Epithelial cell of prostate (primary cell): ENCODE data around the gene TOMT.

ENCODE experiments used
- DNase-seq: peaks from one replicate; pipeline ENCODE4 v3.0.0-alpha.2; 2011; ENCODE audit warnings: low read depth, low spot score
- H3K27ac ChIP-seq: fragments of 450-650 bp; 2 replicates; pipeline ENCODE4 v1.5.1; 2017; ENCODE audit warnings: mild to moderate bottlenecking

TOMT gene

DNA sequence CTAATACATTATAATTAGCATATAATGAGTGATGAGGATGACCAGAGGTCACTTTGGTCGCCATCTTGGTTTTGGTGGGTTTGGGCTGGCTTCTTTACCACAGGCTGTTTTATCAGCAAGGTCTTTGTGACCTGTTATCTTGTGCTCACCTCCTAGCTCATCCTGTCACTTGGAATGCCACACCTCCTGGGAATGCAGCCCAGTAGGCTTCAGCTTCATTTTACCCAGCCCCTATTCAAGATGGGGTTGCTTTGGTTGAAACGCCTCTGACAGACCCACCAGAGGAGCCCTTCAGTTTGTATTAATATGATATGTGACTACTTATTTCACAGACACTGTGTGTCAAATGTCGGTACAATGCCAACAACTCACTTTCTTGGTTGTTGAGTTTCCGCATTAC, 50.0 kb downstream of the TOMT start:
- no peak overlapping the region for H3K27ac ChIP-seq
- DNase-seq, result no peak

DNA sequence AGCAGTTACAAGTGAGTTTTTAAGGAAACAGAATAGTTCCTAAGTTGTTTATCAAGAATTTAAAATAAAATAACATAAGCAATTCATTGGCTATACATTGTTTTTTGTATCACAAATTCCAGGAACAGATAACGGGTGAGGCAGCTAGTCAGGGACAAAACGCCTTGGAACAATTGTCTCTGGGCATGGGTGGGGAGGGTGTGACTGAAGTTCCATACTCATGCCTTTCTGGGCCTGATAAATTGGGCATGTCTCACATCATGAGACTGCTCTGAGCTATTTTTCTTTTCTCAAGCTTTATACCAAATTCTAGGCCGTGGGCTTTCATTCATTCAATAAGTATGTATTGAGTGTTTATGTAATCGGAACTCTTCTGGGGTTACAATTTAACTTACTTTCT, 51.4 kb downstream of the TOMT start:
- H3K27ac ChIP-seq, result no peak overlapping the region
- no peak for DNase-seq
